ENCODE measurements around the gene NR1I3. TPM values are rescaled to one million over a fixed set of nuclear protein-coding genes. Genes with fewer than 3 reads are reported as not detected.
"Not testable (repeated sequence)": the region's sequence is repeated elsewhere in the genome, so short reads cannot be mapped to it uniquely, and the experiment has no call there.

Gene NR1I3
- polyA plus RNA-seq, 1 of the 3 experiments (the other 2 are of a cell fraction), result not detected

GRCh38 chr1:161251579-161251978 is 13.6 kb upstream of the NR1I3 start:
- Histone ChIP-seq H3K9me2 (no peaks in the 10 kb centered on the region), H3K27ac (ENCODE audit: low read depth in 2 of 2, low read length in 1 of 2) (no peak overlapping the region), H3K9ac (no peak overlapping the region), H3K4me2 (no peak overlapping the region), H3K36me3 (replicated peaks in 1 of 2; ENCODE audit: control insufficient read depth in 1 of 2, insufficient read depth in 2 of 2, low read length in 1 of 2) (no peaks in the 10 kb centered on the region), H4K20me1 (ENCODE audit: insufficient read depth) (no peaks in the 10 kb centered on the region), H2AFZ (ENCODE audit: low read depth) (no peak overlapping the region), H3K4me3 (ENCODE audit: low read depth in 2 of 2, low read length in 1 of 2) (no peak overlapping the region), H3K79me2 (ENCODE audit: insufficient read depth) (no peaks in the 10 kb centered on the region), H3K27me3 (ENCODE audit: insufficient read depth) (peaks cover 9% of the 10 kb centered on the region; the same call in 1 of the 2 replicates), H3K4me1 (ENCODE audit: control insufficient read depth in 1 of 2, insufficient read depth in 2 of 2, low read depth in 1 of 2, low read length in 1 of 2) (no peaks in the 10 kb centered on the region), H3F3A (replicated peaks; ENCODE audit: insufficient read depth) (no peaks in the 10 kb centered on the region), H3K9me3 (0 out of 2 replicates have a peak, but pooled peaks cover under 1% of the 10 kb centered on the region)
- DNase-seq, result no peak
- TF ChIP-seq RFX5 (IDR thresholded peaks at IDR 0.05; ENCODE audit: low read length) (no peak), POLR2AphosphoS5 (IDR thresholded peaks at IDR 0.05; ENCODE audit: low read depth, low read length) (no peak), GATA2 (CRISPR knock-in tag; IDR thresholded peaks at IDR 0.05) (no peak)
- WGBS (ENCODE audit: low lambda C conversion rate), result 81% methylated on average over 8 of the region's 8 CpGs
- ChIA-PET CTCF (interaction anchor here (3.9 kb wide), 1 partner anchor 23 kb away, joined by 19 read pairs; no protein-coding TSS in a partner anchor), POLR2A (no interaction called here)

DNA sequence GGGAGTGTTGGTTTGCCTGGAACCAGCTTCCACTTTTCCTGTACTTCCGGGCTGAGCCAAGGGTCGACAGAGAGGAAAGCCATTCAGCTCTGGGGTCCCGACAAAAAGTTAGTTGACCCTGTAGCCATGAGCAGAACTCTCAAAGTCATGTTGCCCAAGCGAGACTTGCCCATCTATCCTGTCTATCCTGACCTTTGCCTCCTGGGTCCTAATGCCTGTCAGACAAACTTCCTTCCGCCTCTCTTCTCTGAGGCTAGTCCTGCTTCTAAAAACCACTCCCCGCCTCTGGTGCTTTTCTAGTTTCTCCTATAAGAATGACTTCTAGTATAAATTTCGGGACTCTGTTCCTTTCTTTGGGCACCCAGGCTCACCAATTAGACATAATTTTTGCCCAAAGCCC is 12.8 kb upstream of the NR1I3 start:
- CTCF ChIA-PET, result interaction anchor here (2.0 to 3.9 kb wide), 2 partner anchors 10 to 23 kb away, joined by 5 to 19 read pairs; no protein-coding TSS in a partner anchor
- POLR2A ChIA-PET, result no interaction called here
- Histone ChIP-seq H3K27ac (ENCODE audit: low read depth in 2 of 2, low read length in 1 of 2) (no peak overlapping the region), H2AFZ (ENCODE audit: low read depth) (no peak overlapping the region), H3K79me2 (ENCODE audit: insufficient read depth) (no peaks in the 10 kb centered on the region), H4K20me1 (ENCODE audit: insufficient read depth) (no peaks in the 10 kb centered on the region), H3K36me3 (replicated peaks in 1 of 2; ENCODE audit: control insufficient read depth in 1 of 2, insufficient read depth in 2 of 2, low read length in 1 of 2) (no peaks in the 10 kb centered on the region), H3F3A (replicated peaks; ENCODE audit: insufficient read depth) (no peaks in the 10 kb centered on the region), H3K4me2 (no peak overlapping the region), H3K9me2 (no peaks in the 10 kb centered on the region), H3K4me3 (ENCODE audit: low read depth in 2 of 2, low read length in 1 of 2) (no peak overlapping the region), H3K4me1 (ENCODE audit: control insufficient read depth in 1 of 2, insufficient read depth in 2 of 2, low read depth in 1 of 2, low read length in 1 of 2) (no peaks in the 10 kb centered on the region), H3K27me3 (ENCODE audit: insufficient read depth) (peaks cover 9% of the 10 kb centered on the region; the same call in 1 of the 2 replicates), H3K9me3 (no peaks in the 10 kb centered on the region), H3K9ac (no peak overlapping the region)
- DNase-seq, result no peak
- 58% methylated on average over 7 of the region's 7 CpGs for WGBS (ENCODE audit: low lambda C conversion rate)
- TF ChIP-seq, protein P1, sequence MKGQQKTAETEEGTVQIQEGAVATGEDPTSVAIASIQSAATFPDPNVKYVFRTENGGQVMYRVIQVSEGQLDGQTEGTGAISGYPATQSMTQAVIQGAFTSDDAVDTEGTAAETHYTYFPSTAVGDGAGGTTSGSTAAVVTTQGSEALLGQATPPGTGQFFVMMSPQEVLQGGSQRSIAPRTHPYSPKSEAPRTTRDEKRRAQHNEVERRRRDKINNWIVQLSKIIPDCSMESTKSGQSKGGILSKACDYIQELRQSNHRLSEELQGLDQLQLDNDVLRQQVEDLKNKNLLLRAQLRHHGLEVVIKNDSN (IDR thresholded peaks at IDR 0.05; ENCODE audit: borderline replicate concordance, low read depth), result no peak
- TF ChIP-seq MXI1 (IDR thresholded peaks at IDR 0.05; ENCODE audit: low read depth, low read length) (no peak), RFX5 (IDR thresholded peaks at IDR 0.05; ENCODE audit: low read length) (no peak)
- TF ChIP-seq, protein P2, sequence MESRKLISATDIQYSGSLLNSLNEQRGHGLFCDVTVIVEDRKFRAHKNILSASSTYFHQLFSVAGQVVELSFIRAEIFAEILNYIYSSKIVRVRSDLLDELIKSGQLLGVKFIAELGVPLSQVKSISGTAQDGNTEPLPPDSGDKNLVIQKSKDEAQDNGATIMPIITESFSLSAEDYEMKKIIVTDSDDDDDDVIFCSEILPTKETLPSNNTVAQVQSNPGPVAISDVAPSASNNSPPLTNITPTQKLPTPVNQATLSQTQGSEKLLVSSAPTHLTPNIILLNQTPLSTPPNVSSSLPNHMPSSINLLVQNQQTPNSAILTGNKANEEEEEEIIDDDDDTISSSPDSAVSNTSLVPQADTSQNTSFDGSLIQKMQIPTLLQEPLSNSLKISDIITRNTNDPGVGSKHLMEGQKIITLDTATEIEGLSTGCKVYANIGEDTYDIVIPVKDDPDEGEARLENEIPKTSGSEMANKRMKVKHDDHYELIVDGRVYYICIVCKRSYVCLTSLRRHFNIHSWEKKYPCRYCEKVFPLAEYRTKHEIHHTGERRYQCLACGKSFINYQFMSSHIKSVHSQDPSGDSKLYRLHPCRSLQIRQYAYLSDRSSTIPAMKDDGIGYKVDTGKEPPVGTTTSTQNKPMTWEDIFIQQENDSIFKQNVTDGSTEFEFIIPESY (IDR thresholded peaks at IDR 0.05; ENCODE audit: borderline replicate concordance, low read depth), result no peak
- TF ChIP-seq, protein P3, sequence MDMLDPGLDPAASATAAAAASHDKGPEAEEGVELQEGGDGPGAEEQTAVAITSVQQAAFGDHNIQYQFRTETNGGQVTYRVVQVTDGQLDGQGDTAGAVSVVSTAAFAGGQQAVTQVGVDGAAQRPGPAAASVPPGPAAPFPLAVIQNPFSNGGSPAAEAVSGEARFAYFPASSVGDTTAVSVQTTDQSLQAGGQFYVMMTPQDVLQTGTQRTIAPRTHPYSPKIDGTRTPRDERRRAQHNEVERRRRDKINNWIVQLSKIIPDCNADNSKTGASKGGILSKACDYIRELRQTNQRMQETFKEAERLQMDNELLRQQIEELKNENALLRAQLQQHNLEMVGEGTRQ (IDR thresholded peaks at IDR 0.05; ENCODE audit: borderline replicate concordance, low read depth, low read length), result no peak

DNA sequence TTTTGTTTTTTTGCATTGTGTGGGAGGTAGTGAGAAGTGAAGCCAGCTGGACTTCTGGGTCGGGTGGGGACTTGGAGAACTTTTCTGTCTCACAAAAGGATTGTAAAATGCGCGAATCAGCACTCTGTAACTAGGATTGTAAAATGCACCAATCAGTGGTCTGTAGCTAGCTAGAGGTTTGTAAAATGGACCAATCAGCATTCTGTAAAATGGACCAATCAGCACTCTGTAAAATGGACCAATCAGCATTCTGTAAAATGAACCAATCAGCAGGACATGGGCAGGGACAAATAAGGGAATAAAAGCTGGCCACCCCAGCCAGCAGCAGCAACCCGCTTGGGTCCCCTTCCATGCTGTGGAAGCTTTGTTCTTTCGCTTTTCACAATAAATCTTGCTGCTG is 12.1 kb upstream of the NR1I3 start:
- H3K36me3 ChIP-seq (replicated peaks in 1 of 2; ENCODE audit: control insufficient read depth in 1 of 2, insufficient read depth in 2 of 2, low read length in 1 of 2); H3K9ac ChIP-seq; H3K27ac ChIP-seq (ENCODE audit: low read depth in 2 of 2, low read length in 1 of 2); H3K9me2 ChIP-seq; H4K20me1 ChIP-seq (ENCODE audit: insufficient read depth); H3F3A ChIP-seq (replicated peaks; ENCODE audit: insufficient read depth); H3K4me2 ChIP-seq; H3K4me3 ChIP-seq (ENCODE audit: low read depth in 2 of 2, low read length in 1 of 2); H3K27me3 ChIP-seq (ENCODE audit: insufficient read depth); H3K79me2 ChIP-seq (ENCODE audit: insufficient read depth); H3K4me1 ChIP-seq (ENCODE audit: control insufficient read depth in 1 of 2, insufficient read depth in 2 of 2, low read depth in 1 of 2, low read length in 1 of 2); DNase-seq; H2AFZ ChIP-seq (ENCODE audit: low read depth); POLR2A ChIA-PET; H3K9me3 ChIP-seq: not testable (repeated sequence)
- WGBS (ENCODE audit: low lambda C conversion rate), result 77% methylated on average over 5 of the region's 5 CpGs
- CTCF ChIA-PET, result interaction anchor here (1.5 to 3.9 kb wide), 5 partner anchors 9 to 132 kb away, joined by 3 to 19 read pairs (median 5); partner anchors contain the start of genes PCP4L1 and TOMM40L
